Activated CD4-positive, alpha-beta T cell treated with anti-CD3 and anti-CD28 coated beads for 36 hours (primary cell): ENCODE results near the gene OR1S2. TPM values are rescaled to one million over a fixed set of nuclear protein-coding genes. Genes with fewer than 3 reads are reported as not detected.

ENCODE experiments used
- ATAC-seq: fragments of 200-7000 bp; cut with Tn5 transposase; one replicate; pipeline ENCODE4 v1.10.0; 2021; ENCODE audit warnings: mild to moderate bottlenecking, moderate library complexity
- CTCF ChIA-PET: fragments of 350-600 bp; sonication (Branson Sonifier 250); formaldehyde crosslinking; loops from one replicate; lab custom pipeline; 2021; ENCODE audit warnings: antibody characterized with exemption; lab: Charles Lee
- POLR2A ChIA-PET: fragments of 350-600 bp; sonication (Branson Sonifier 250); formaldehyde crosslinking; loops from one replicate; lab custom pipeline; 2021; ENCODE audit warnings: antibody characterized with exemption, inconsistent platforms; lab: Charles Lee
- DNase-seq: peaks from one replicate; pipeline ENCODE4 v3.0.0-alpha.2; 2020
- H3K27ac Mint-ChIP-seq: one replicate; pipeline ENCODE4 v1.8.0; 2021; ENCODE audit warnings: mixed read lengths
- H3K27me3 Mint-ChIP-seq: one replicate; pipeline ENCODE4 v1.8.0; 2021; ENCODE audit warnings: mixed read lengths
- H3K36me3 Mint-ChIP-seq: one replicate; pipeline ENCODE4 v1.8.0; 2021; ENCODE audit warnings: low read depth, mixed read lengths
- H3K4me1 Mint-ChIP-seq: one replicate; pipeline ENCODE4 v1.8.0; 2021; ENCODE audit warnings: mixed read lengths
- H3K4me3 Mint-ChIP-seq: one replicate; pipeline ENCODE4 v1.8.0; 2021; ENCODE audit warnings: mild to moderate bottlenecking, moderate library complexity, mixed read lengths
- H3K9me3 Mint-ChIP-seq: one replicate; pipeline ENCODE4 v1.8.0; 2021; ENCODE audit warnings: low read depth, mixed read lengths
- intact Hi-C, 2 experiments: fragments of 100-400 bp; cut with DNase I in 1 of 2; cut with micrococcal nuclease in 1 of 2; formaldehyde crosslinking; loops; one replicate each; pipeline versions ENCODE4 v1.14.2 to v1.15.1; 2022 to 2024; cut with DNase I, micrococcal nuclease
- total RNA-seq, 2 experiments: library from RNA; stranded (reverse); gene quantifications; one replicate each; pipeline ENCODE4 v1.2.3, GENCODE V29; 2021

OR1S2 gene
- total RNA-seq, 2 experiments from 2014 or later = not detected

GRCh38 chr11:58179648-58180047, 24.3 kb downstream of the OR1S2 start:
- ChIA-PET POLR2A (no interaction called here), CTCF (no interaction called here)
- ATAC-seq (no peak), DNase-seq (peak; percentile 5)
- H3K4me1 Mint-ChIP-seq = no peaks in the 10 kb centered on the region
- H3K4me3 Mint-ChIP-seq = no peak overlapping the region
- no peaks in the 10 kb centered on the region for H3K36me3 Mint-ChIP-seq
- no peaks in the 10 kb centered on the region for H3K9me3 Mint-ChIP-seq
- intact Hi-C loops = no loop called here
- H3K27me3 Mint-ChIP-seq = peaks cover 26% of the 10 kb centered on the region
- no peak overlapping the region for H3K27ac Mint-ChIP-seq

- CTCF ChIA-PET = interaction anchor here (0.7 to 0.9 kb wide), 2 partner anchors 33 to 118 kb away, joined by 3 to 4 read pairs; no protein-coding TSS in a partner anchor
- ATAC-seq (no peak), DNase-seq (no peak)
- no peaks in the 10 kb centered on the region for H3K36me3 Mint-ChIP-seq
- no peak overlapping the region for H3K27ac Mint-ChIP-seq
- no peak overlapping the region for H3K4me3 Mint-ChIP-seq
- H3K27me3 Mint-ChIP-seq = peaks cover 25% of the 10 kb centered on the region
- intact Hi-C loops = no loop called here
- no peaks in the 10 kb centered on the region for H3K4me1 Mint-ChIP-seq
- no peaks in the 10 kb centered on the region for H3K9me3 Mint-ChIP-seq
- POLR2A ChIA-PET = no interaction called here
These were observed 25.5 kb downstream of the OR1S2 start for GRCh38 chr11:58178444-58178843.

- Mint-ChIP-seq H3K27ac (no peak overlapping the region), H3K36me3 (no peaks in the 10 kb centered on the region), H3K9me3 (no peaks in the 10 kb centered on the region), H3K27me3 (peaks cover 25% of the 10 kb centered on the region), H3K4me1 (no peaks in the 10 kb centered on the region), H3K4me3 (no peak overlapping the region)
- ChIA-PET CTCF (no interaction called here), POLR2A (no interaction called here)
- intact Hi-C loops = no loop called here
- ATAC-seq (no peak), DNase-seq (no peak)
These were observed 26.4 kb downstream of the OR1S2 start for GRCh38 chr11:58177409-58178054.

DNA sequence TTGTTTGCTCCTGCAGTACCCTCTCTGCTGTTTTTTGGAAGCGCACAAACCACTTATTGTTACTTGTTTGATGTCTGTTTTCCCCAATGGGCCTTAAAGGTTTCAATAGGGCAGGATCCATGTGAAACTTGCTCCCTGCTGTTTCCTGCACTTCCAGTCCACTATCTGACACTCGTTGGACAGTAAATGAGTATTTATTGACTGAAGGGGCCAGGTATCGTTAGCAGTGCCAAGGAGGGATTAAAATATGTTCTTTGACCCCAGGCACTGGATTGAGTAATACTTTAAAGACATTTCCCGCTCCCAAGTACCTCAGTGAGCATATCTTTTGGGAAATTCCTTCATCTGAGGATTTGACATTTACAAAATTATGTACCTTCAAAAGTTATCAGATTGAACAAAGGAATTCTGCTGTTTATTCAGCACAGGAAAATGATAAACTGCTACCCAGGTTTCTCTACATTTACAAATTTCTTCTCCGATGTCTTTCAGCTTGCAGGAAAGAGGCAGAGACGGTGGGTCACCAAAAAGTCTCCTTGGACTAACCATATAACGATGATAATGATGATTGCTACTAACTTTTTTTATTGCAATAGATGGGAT, 38.3 kb downstream of the OR1S2 start:
- Mint-ChIP-seq H3K27me3 (peaks cover 15% of the 10 kb centered on the region), H3K4me1 (no peaks in the 10 kb centered on the region), H3K27ac (no peak overlapping the region), H3K4me3 (no peak overlapping the region), H3K9me3 (no peaks in the 10 kb centered on the region), H3K36me3 (no peaks in the 10 kb centered on the region)
- intact Hi-C loops = no loop called here
- ChIA-PET CTCF (interaction anchor here (0.6 kb wide), 1 partner anchor 335 kb away, joined by 3 read pairs; no protein-coding TSS in a partner anchor), POLR2A (no interaction called here)
- no peak for ATAC-seq
- DNase-seq = no peak

- peaks cover 15% of the 10 kb centered on the region for H3K27me3 Mint-ChIP-seq
- H3K4me3 Mint-ChIP-seq = no peak overlapping the region
- peaks cover 2% of the 10 kb centered on the region for H3K9me3 Mint-ChIP-seq
- no peaks in the 10 kb centered on the region for H3K36me3 Mint-ChIP-seq
- intact Hi-C loops = no loop called here
- H3K4me1 Mint-ChIP-seq = no peaks in the 10 kb centered on the region
- ATAC-seq = no peak
- no peak overlapping the region for H3K27ac Mint-ChIP-seq
- CTCF ChIA-PET = no interaction called here
- POLR2A ChIA-PET = no interaction called here
- no peak for DNase-seq
These were observed 39.0 kb downstream of the OR1S2 start for GRCh38 chr11:58164990-58165389.

- DNase-seq (no peak), ATAC-seq (no peak)
- POLR2A ChIA-PET = no interaction called here
- intact Hi-C loops = no loop called here
- Mint-ChIP-seq H3K9me3 (peaks cover 4% of the 10 kb centered on the region), H3K36me3 (no peaks in the 10 kb centered on the region), H3K4me1 (no peaks in the 10 kb centered on the region), H3K27ac (no peak overlapping the region), H3K27me3 (peaks cover 11% of the 10 kb centered on the region), H3K4me3 (no peak overlapping the region)
- CTCF ChIA-PET = no interaction called here
These were observed 39.6 kb downstream of the OR1S2 start for GRCh38 chr11:58164389-58164788.

Other genes with a start within 250 kb of the OR1S2 start
- not detected for gene OR9Q1, start 180.3 kb downstream of the OR1S2 start, total RNA-seq
- gene OR6Q1, start 173.2 kb downstream of the OR1S2 start, total RNA-seq = not detected
- gene OR9I1, start 78.6 kb downstream of the OR1S2 start, total RNA-seq = not detected
- not detected for gene OR9Q2, start 15.1 kb downstream of the OR1S2 start, total RNA-seq
- not detected for gene OR1S1, start 8.6 kb upstream of the OR1S2 start, total RNA-seq
- not detected for gene OR10Q1, start 24.8 kb upstream of the OR1S2 start, total RNA-seq
- gene OR10W1, start 64.1 kb upstream of the OR1S2 start, total RNA-seq = not detected
- gene OR5B17, start 154.9 kb upstream of the OR1S2 start, total RNA-seq = not detected
- gene OR5B3, start 202.7 kb upstream of the OR1S2 start, total RNA-seq = not detected
- not detected for gene OR5B2, start 224.0 kb upstream of the OR1S2 start, total RNA-seq
- not detected for gene OR5B12, start 238.1 kb upstream of the OR1S2 start, total RNA-seq